Hematopoietic multipotent progenitor cell treated with erythropoietin and hydrocortisone succinate and interleukin-3 and kit ligand, for 8 days (in vitro differentiated cells): ENCODE data around the gene PRXL2A.
"Not testable (repeated sequence)": the region's sequence is repeated elsewhere in the genome, so short reads cannot be mapped to it uniquely, and the experiment has no call there.

Source experiments
- DNase-seq: peaks from one replicate; pipeline ENCODE4 v3.0.0-alpha.2; 2015

PRXL2A gene

GRCh38 chr10:80411681-80412220 lies 3.4 kb downstream of the PRXL2A start:
- DNase-seq = peak; percentile 61

- no peak for DNase-seq
Observed at GRCh38 chr10:80412486-80412885, 4.1 kb downstream of the PRXL2A start.

GRCh38 chr10:80413271-80413996 lies 5.1 kb downstream of the PRXL2A start:
- peak; percentile 55 for DNase-seq

- DNase-seq = peak; percentile 58
Observed at GRCh38 chr10:80414142-80414895, 6.0 kb downstream of the PRXL2A start.

GRCh38 chr10:80415734-80416478 lies 7.6 kb downstream of the PRXL2A start:
- no peak for DNase-seq

GRCh38 chr10:80416479-80417098 lies 8.2 kb downstream of the PRXL2A start:
- no peak for DNase-seq

- DNase-seq = not testable (repeated sequence)
Observed at GRCh38 chr10:80417256-80417655, 8.9 kb downstream of the PRXL2A start.

- no peak for DNase-seq
Observed at GRCh38 chr10:80421050-80421706, 12.8 kb downstream of the PRXL2A start.

GRCh38 chr10:80421707-80422536 lies 13.6 kb downstream of the PRXL2A start:
- DNase-seq = no peak

GRCh38 chr10:80425901-80426300 lies 17.6 kb downstream of the PRXL2A start:
- DNase-seq = no peak

- DNase-seq = no peak
Observed at GRCh38 chr10:80427541-80427940, 19.2 kb downstream of the PRXL2A start.

GRCh38 chr10:80429521-80429973 lies 21.2 kb downstream of the PRXL2A start:
- no peak for DNase-seq

GRCh38 chr10:80433134-80433533 lies 24.8 kb downstream of the PRXL2A start:
- DNase-seq = no peak

GRCh38 chr10:80436446-80437098 lies 28.2 kb downstream of the PRXL2A start:
- DNase-seq = no peak

GRCh38 chr10:80437227-80437626 lies 28.9 kb downstream of the PRXL2A start:
- DNase-seq = no peak

GRCh38 chr10:80441831-80442230 lies 33.5 kb downstream of the PRXL2A start:
- no peak for DNase-seq

- DNase-seq = peak; percentile 66
Observed at GRCh38 chr10:80442879-80443278, 34.5 kb downstream of the PRXL2A start.

- DNase-seq = peak; percentile 88
Observed at GRCh38 chr10:80443531-80443974, 35.2 kb downstream of the PRXL2A start.

GRCh38 chr10:80444124-80444523 lies 35.8 kb downstream of the PRXL2A start:
- DNase-seq = no peak

- peak; percentile 83 for DNase-seq
Observed at GRCh38 chr10:80444646-80445319, 36.4 kb downstream of the PRXL2A start.
